ENCODE data around the gene HEPHL1.

Gene HEPHL1

GRCh38 chr11:94062360-94062759 lies 41.2 kb downstream of the HEPHL1 start:
- H3K27me3 ChIP-seq: no peaks in the 10 kb centered on the region
- H3K36me3 ChIP-seq: no peaks in the 10 kb centered on the region
- TF ChIP-seq CTCF (IDR thresholded peaks at IDR 0.05): no peak
- H3K9me3 ChIP-seq: no peaks in the 10 kb centered on the region
- H3K4me3 ChIP-seq (ENCODE audit: low read depth in 1 of 2, low read length in 1 of 2): no peak overlapping the region
- H3K4me1 ChIP-seq (ENCODE audit: control insufficient read depth in 1 of 2, insufficient read depth in 1 of 2, low read depth in 1 of 2, low read length in 1 of 2): no peaks in the 10 kb centered on the region
- H3K27ac ChIP-seq: no peak overlapping the region

- Histone ChIP-seq H3K9me3 (no peaks in the 10 kb centered on the region), H3K4me1 (ENCODE audit: control insufficient read depth in 1 of 2, insufficient read depth in 1 of 2, low read depth in 1 of 2, low read length in 1 of 2) (no peaks in the 10 kb centered on the region), H3K27ac (no peak overlapping the region), H3K4me3 (ENCODE audit: low read depth in 1 of 2, low read length in 1 of 2) (no peak overlapping the region), H3K27me3 (no peaks in the 10 kb centered on the region), H3K36me3 (no peaks in the 10 kb centered on the region)
- TF ChIP-seq CTCF (IDR thresholded peaks at IDR 0.05): no peak
Measured at GRCh38 chr11:94066901-94067429, 45.8 kb downstream of the HEPHL1 start.

GRCh38 chr11:94068764-94069163 lies 47.6 kb downstream of the HEPHL1 start:
- Histone ChIP-seq H3K4me3 (ENCODE audit: low read depth in 1 of 2, low read length in 1 of 2) (no peak overlapping the region), H3K27me3 (no peaks in the 10 kb centered on the region), H3K36me3 (no peaks in the 10 kb centered on the region), H3K4me1 (ENCODE audit: control insufficient read depth in 1 of 2, insufficient read depth in 1 of 2, low read depth in 1 of 2, low read length in 1 of 2) (no peaks in the 10 kb centered on the region), H3K27ac (no peak overlapping the region), H3K9me3 (no peaks in the 10 kb centered on the region)
- no peak for TF ChIP-seq CTCF (IDR thresholded peaks at IDR 0.05)

GRCh38 chr11:94077552-94078293 lies 56.6 kb downstream of the HEPHL1 start:
- no peak for TF ChIP-seq CTCF (IDR thresholded peaks at IDR 0.05)
- H3K4me1 ChIP-seq (ENCODE audit: control insufficient read depth in 1 of 2, insufficient read depth in 1 of 2, low read depth in 1 of 2, low read length in 1 of 2): no peaks in the 10 kb centered on the region
- H3K27ac ChIP-seq: no peak overlapping the region
- H3K4me3 ChIP-seq (ENCODE audit: low read depth in 1 of 2, low read length in 1 of 2): no peak overlapping the region
- no peaks in the 10 kb centered on the region for H3K27me3 ChIP-seq
- no peaks in the 10 kb centered on the region for H3K9me3 ChIP-seq
- H3K36me3 ChIP-seq: no peaks in the 10 kb centered on the region

GRCh38 chr11:94084164-94084563 lies 63.0 kb downstream of the HEPHL1 start:
- Histone ChIP-seq H3K4me3 (ENCODE audit: low read depth in 1 of 2, low read length in 1 of 2) (no peak overlapping the region), H3K27ac (no peak overlapping the region), H3K4me1 (ENCODE audit: control insufficient read depth in 1 of 2, insufficient read depth in 1 of 2, low read depth in 1 of 2, low read length in 1 of 2) (no peaks in the 10 kb centered on the region), H3K36me3 (no peaks in the 10 kb centered on the region), H3K27me3 (no peaks in the 10 kb centered on the region), H3K9me3 (no peaks in the 10 kb centered on the region)
- TF ChIP-seq CTCF (IDR thresholded peaks at IDR 0.05): no peak
